Vagina (tissue), 2 donors: ENCODE data around the gene CDH13. TPM values are rescaled to one million over a fixed set of nuclear protein-coding genes. Genes with fewer than 3 reads are reported as not detected.

ENCODE experiments used
- DNase-seq, 2 donors: peaks; one replicate each; pipeline ENCODE4 v3.0.0-alpha.2; 2017; ENCODE audit errors: extremely low spot score in 2 of 2
- H3K27ac ChIP-seq: fragments of 200-600 bp; sonication (generic); one replicate; pipeline ENCODE4 v1.5.1; 2019
- H3K27me3 ChIP-seq: fragments of 200-600 bp; sonication (generic); one replicate; pipeline ENCODE4 v1.5.1; 2019
- H3K36me3 ChIP-seq, 2 donors: fragments of 200-600 bp; sonication (generic); one replicate each; pipeline ENCODE4 v1.5.1; 2017 to 2019
- H3K4me1 ChIP-seq: fragments of 200-600 bp; sonication (generic); one replicate; pipeline ENCODE4 v1.5.1; 2019
- H3K4me3 ChIP-seq, 2 donors: fragments of 200-600 bp; sonication (generic); 1 replicate in 1 of 2; 2 replicates in 1 of 2; pipeline ENCODE4 v1.5.1; 2016 to 2019
- H3K9me3 ChIP-seq: fragments of 200-600 bp; sonication (generic); one replicate; pipeline ENCODE4 v1.5.1; 2019
- CTCF ChIP-seq, 3 experiments: fragments of 450-650 bp in 2 of 3; fragments of 200-600 bp in 1 of 3; sonication (generic) in 1 of 3; IDR thresholded peaks; one replicate each; pipeline ENCODE4 v1.5.1; 2017 to 2019; ENCODE audit warnings: antibody characterized with exemption in 3 of 3, mild to moderate bottlenecking in 2 of 3, moderate library complexity in 2 of 3
- POLR2A ChIP-seq, 2 donors: fragments of 450-650 bp; IDR thresholded peaks; one replicate each; pipeline ENCODE4 v1.6.1; 2017; ENCODE audit warnings: antibody characterized with exemption in 2 of 2, mild to moderate bottlenecking in 2 of 2, moderate library complexity in 2 of 2
- POLR2AphosphoS5 ChIP-seq, 2 donors: sonication (generic); formaldehyde crosslinking; IDR thresholded peaks; one replicate each; pipeline ENCODE4 v1.9.0; 2017; ENCODE audit warnings: antibody characterized with exemption in 2 of 2, mild to moderate bottlenecking in 2 of 2, low read depth in 1 of 2; ENCODE audit not compliant: insufficient read depth in 1 of 2
- intact Hi-C: fragments of 100-400 bp; cut with DNase I; formaldehyde crosslinking; loops from one replicate; pipeline ENCODE4 v1.15.1; 2023
- total RNA-seq: library from RNA; depleted of rRNA; stranded (reverse); fragments of >200 nt; gene quantifications from one replicate; pipeline ENCODE4 v1.2.3, GENCODE V29; 2016

The CDH13 gene
- total RNA-seq, 1 donor from 2014 or later, result 123 TPM

DNA sequence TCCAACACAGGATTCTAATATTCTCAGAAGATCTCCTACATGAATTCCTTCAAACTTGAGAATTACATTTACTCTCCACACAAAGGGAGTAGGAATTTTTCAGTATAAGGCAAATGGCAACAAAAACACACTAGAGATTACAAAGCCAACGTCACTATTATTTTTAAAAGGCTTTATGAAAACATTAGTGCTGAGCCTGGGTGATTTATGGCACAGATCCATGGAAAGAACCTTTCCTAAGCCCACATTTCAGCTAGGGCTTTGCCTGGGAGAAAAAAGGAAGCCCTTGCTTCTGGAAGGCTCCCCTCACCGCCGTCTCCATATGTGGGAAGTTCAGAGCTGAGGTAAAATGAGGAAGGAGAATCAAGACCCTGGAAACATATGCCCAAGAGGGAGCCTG is 681.6 kb downstream of the CDH13 start:
- H3K9me3 ChIP-seq, result no peaks in the 10 kb centered on the region
- DNase-seq, result no peak
- TF ChIP-seq CTCF (IDR thresholded peaks at IDR 0.05) (no peak), POLR2AphosphoS5 (IDR thresholded peaks at IDR 0.05; ENCODE audit: insufficient read depth in 1 of 2, low read depth in 1 of 2) (no peak), POLR2A (IDR thresholded peaks at IDR 0.05) (no peak)
- no peak overlapping the region for H3K27ac ChIP-seq
- no peak overlapping the region for H3K4me3 ChIP-seq
- no peaks in the 10 kb centered on the region for H3K36me3 ChIP-seq
- no peaks in the 10 kb centered on the region for H3K27me3 ChIP-seq
- no peaks in the 10 kb centered on the region for H3K4me1 ChIP-seq
- intact Hi-C loops, result no loop called here

DNA sequence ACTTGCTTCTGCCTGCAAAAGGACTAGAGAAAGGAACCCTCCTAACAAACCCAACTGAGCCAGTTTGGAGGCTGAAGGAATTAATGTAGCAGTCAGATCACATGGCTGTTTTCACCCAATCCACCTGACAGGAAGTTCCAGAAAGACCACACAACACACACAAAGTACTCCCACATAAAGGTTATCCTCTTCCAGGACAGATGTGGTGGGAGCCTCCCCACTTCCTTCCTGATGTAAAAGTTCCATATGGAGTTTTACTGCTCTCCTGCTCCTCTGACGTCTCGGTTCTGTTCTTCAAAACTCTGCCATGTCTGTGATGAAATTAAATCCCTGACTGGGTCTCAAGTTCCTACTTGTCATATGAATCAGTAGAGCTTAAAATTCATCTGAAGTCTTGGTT is 684.0 kb downstream of the CDH13 start:
- intact Hi-C loops, result no loop called here
- Histone ChIP-seq H3K27me3 (no peaks in the 10 kb centered on the region), H3K36me3 (no peaks in the 10 kb centered on the region), H3K27ac (no peak overlapping the region), H3K9me3 (no peaks in the 10 kb centered on the region), H3K4me3 (no peak overlapping the region), H3K4me1 (no peaks in the 10 kb centered on the region)
- DNase-seq, result no peak
- TF ChIP-seq POLR2AphosphoS5 (IDR thresholded peaks at IDR 0.05; ENCODE audit: insufficient read depth in 1 of 2, low read depth in 1 of 2), result no peak
- no peak for TF ChIP-seq CTCF (IDR thresholded peaks at IDR 0.05)
- no peak for TF ChIP-seq POLR2A (IDR thresholded peaks at IDR 0.05)

- no peak overlapping the region for H3K27ac ChIP-seq
- H3K9me3 ChIP-seq, result no peaks in the 10 kb centered on the region
- H3K4me1 ChIP-seq, result no peaks in the 10 kb centered on the region
- DNase-seq, result no peak
- no peaks in the 10 kb centered on the region for H3K36me3 ChIP-seq
- TF ChIP-seq POLR2A (IDR thresholded peaks at IDR 0.05), result no peak
- no peak for TF ChIP-seq CTCF (IDR thresholded peaks at IDR 0.05)
- no peak for TF ChIP-seq POLR2AphosphoS5 (IDR thresholded peaks at IDR 0.05; ENCODE audit: insufficient read depth in 1 of 2, low read depth in 1 of 2)
- intact Hi-C loops, result no loop called here
- H3K27me3 ChIP-seq, result no peaks in the 10 kb centered on the region
- H3K4me3 ChIP-seq, result no peak overlapping the region
Observed at GRCh38 chr16:83312015-83312717, 685.4 kb downstream of the CDH13 start.

DNA sequence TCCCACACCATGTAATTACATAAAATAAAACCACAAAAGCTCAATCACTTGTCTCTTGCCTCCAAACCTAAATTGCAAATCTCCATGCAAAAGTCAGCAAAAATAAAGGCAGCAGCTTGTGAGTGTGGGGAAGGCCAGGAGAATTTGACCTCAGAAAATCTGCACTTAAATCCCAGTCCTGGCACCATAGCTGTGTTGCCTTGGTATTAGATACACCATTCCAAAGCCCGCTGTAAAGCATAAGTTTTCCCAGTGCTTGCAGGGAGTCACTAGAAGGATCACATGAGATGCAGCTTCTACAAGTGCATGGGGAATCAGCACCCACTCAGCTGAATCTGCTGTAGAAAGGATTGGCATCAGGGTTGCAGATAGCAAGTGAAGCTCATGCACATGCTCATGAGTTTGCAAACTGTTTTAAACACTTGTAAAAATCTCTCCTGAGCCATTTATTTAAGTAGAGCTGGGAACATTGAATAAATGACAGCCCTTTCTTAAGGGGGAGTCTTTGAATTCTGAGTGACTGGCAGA is 686.0 kb downstream of the CDH13 start:
- no peak for DNase-seq
- Histone ChIP-seq H3K27me3 (no peaks in the 10 kb centered on the region), H3K9me3 (no peaks in the 10 kb centered on the region), H3K4me1 (no peaks in the 10 kb centered on the region), H3K4me3 (no peak overlapping the region), H3K27ac (no peak overlapping the region), H3K36me3 (no peaks in the 10 kb centered on the region)
- intact Hi-C loops, result no loop called here
- no peak for TF ChIP-seq POLR2AphosphoS5 (IDR thresholded peaks at IDR 0.05; ENCODE audit: insufficient read depth in 1 of 2, low read depth in 1 of 2)
- no peak for TF ChIP-seq POLR2A (IDR thresholded peaks at IDR 0.05)
- no peak for TF ChIP-seq CTCF (IDR thresholded peaks at IDR 0.05)

- no peak overlapping the region for H3K27ac ChIP-seq
Observed at GRCh38 chr16:83315271-83315670, 688.5 kb downstream of the CDH13 start.

More at GRCh38 chr16:83315271-83315670, 688.5 kb downstream of the CDH13 start:
- H3K36me3 ChIP-seq, result no peaks in the 10 kb centered on the region
- TF ChIP-seq POLR2AphosphoS5 (IDR thresholded peaks at IDR 0.05; ENCODE audit: insufficient read depth in 1 of 2, low read depth in 1 of 2) (no peak), CTCF (IDR thresholded peaks at IDR 0.05) (no peak), POLR2A (IDR thresholded peaks at IDR 0.05) (no peak)
- no peak overlapping the region for H3K4me3 ChIP-seq
- no peaks in the 10 kb centered on the region for H3K27me3 ChIP-seq
- no peaks in the 10 kb centered on the region for H3K9me3 ChIP-seq
- no peak for DNase-seq
- H3K4me1 ChIP-seq, result no peaks in the 10 kb centered on the region
- intact Hi-C loops, result no loop called here
